ENCODE measurements around the gene PTGER3.
"Not testable (repeated sequence)": the region's sequence is repeated elsewhere in the genome, so short reads cannot be mapped to it uniquely, and the experiment has no call there.

The PTGER3 gene

DNA sequence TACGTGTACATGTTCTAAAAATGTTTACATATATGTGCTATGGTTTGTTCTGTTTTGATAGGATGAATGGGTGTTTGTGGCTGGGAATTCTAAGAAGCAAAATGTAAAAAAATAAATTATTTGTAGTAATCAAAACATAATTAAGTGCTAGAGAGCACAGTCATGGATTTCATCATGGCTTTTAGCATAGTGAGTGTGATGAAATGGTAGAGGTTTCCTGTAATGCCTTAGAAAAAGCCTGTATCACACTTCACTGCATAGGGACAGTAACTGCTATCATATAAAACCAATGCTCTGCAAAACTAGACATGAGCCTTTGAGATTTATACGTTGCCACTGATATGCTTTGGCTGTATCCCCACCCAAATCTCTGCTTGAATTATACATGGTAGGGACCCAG lies 99.8 kb downstream of the PTGER3 start:
- DNase-seq (ENCODE audit: low spot score) = no peak

DNA sequence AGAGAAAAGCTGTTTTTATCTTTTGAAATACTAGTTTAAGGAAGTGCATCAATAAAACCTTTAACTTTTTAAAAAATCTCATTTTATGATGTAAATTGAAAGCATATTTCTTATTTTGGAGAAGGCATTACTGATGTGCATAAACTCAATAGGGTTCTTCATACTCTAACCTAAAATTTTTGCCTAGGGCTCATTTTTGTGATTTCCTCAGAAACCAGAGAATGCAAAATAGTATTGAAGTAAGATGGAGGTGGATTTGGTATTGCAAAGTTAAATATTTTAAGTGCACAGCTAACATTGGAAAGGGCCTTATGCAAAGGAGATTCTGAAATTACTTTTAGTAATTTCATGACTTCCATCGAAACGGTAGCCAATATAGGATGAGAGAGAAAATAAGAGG lies 101.9 kb downstream of the PTGER3 start:
- no peak for DNase-seq (ENCODE audit: low spot score)

DNA sequence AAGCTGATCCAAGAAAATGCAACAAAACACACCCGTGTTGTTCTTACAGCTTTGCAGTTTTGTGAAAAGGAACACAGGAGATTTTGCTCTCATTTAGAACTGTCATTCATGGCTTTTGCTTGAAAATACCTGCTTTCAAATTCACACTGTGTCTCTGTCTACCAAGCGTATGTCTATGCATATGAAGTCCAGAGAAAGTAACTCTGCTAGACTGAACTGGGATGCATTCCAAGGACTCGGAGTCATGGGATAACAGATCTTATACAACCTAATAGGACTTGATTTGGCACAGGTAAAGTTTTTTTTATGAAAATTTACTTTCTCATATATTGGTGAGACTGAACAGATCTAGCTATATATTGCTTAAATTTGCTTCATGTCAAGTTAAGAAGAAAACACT lies 102.4 kb downstream of the PTGER3 start:
- DNase-seq (ENCODE audit: low spot score) = no peak

DNA sequence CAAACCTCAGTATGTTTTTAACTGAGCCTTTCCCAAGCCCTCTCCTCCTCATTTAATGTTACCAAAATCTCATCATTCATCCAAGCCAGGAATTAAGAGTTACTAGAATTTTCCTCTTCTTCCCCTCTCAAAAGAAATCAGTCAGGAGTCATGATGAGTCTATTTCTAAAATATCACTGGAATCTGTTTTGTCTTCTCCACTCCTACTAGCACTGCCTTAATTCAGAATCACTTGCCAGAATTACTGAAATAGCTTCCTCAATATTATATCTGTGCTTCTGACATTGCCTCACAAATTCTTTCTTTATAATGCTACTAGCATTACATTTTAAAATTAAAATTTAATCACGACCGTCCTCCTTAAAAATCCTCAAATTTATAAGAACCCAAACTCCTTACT lies 106.1 kb downstream of the PTGER3 start:
- DNase-seq (ENCODE audit: low spot score) = no peak

DNA sequence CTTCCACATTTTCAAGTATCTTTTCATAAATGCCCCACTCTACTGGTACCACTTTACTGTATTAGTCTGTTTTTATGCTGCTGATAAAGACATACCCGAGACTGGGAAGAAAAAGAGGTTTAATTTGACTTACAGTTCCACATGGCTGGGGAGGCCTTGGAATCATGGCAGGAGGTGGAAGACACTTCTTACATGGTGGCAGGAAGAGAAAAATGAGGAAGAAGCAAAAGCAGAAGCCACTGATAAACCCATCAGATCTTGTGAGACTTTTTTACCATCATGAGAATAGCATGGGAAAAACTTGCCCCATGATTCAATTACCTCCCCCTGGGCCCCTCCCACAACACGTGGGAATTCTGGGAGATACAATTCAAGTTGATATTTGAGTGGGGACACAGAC lies 107.2 kb downstream of the PTGER3 start:
- DNase-seq (ENCODE audit: low spot score) = not testable (repeated sequence)

DNA sequence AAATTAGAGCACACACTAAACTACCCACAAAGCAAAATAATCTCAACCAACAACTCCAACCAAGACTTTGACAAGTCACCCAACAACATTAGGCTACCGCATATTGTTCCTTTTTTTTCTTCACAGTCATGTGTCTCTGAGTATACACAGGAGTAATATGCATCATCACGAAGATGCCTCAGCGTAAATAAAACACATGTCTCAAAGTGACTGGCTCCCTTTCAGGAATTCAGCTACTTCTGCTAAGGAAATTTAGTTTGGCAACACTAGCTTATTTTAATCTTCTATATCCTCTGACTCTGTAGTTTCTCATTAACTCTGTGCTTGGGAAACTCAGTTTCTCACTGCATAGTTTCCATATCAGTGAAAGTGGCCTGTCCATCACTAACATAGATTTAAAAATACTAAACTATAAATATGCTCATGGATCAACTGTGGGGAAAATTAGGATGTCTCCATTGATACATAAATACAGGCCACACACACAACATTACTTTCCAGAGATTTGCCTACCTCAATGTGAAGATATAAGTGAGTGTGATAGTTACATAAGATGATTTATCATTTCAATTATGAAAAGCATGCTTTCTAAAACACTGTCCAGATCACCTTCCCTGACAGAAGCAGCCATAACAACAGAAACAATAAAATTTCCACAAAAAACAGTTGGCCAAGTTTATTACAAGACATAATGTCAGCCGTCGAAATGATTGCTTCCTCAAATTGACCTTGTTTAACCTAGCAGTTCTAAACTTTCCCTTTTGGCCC lies 113.2 kb downstream of the PTGER3 start:
- DNase-seq (ENCODE audit: low spot score) = no peak

DNA sequence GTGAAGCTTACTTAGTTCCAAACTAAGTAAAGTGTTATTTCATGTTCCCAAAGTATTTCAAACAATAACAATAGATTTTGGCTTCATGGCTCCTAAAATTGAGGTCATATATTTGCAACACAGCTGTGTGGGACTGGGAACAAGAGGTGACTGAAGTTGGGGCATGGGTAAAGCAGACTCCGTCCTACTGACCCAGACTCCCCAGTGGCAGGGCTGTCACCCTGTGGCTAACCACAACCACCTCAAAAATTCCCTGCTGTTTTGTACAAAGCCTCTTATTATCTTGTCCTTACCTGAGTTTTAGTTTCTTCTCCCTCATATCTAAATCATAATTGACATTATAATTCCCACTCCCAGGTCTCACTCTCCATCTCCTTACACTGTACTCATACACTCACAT lies 117.6 kb downstream of the PTGER3 start:
- no peak for DNase-seq (ENCODE audit: low spot score)

DNA sequence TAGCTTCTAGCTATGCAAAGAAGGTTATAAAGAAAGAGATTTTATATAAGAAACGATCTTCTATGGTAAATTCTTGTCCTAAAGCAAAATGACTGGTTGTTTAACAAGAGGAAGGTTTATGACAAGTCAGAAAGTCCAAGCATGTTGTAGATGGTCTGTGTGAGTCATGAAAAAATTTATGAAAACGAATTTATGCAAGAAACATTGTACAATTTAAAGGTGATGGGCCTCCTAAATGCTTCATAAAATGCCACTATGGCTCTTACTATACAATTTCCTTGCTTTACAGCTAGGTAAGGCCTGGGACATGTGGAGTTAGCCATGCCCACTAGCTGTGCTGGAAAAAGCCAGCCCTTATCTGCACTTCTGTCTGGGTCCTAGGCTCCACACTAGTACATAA lies 125.4 kb downstream of the PTGER3 start:
- no peak for DNase-seq (ENCODE audit: low spot score)
